H1 (cell line): ENCODE data around the gene NTN4.

Source experiments
- CTCF ChIP-seq, 3 experiments: IDR thresholded peaks; 1 replicate in 2 of 3; 2 replicates in 1 of 3; pipeline versions ENCODE4 v1.5.1 to v1.6.1; 2011; ENCODE audit warnings: low read length in 3 of 3, mild to moderate bottlenecking in 3 of 3, inconsistent platforms in 2 of 3, low read depth in 1 of 3, moderate library complexity in 1 of 3; ENCODE audit not compliant: insufficient read depth in 1 of 3; ENCODE audit errors: control extremely low read depth in 1 of 3
- EP300 ChIP-seq, 2 experiments: IDR thresholded peaks; 1 replicate in 1 of 2; 2 replicates in 1 of 2; pipeline ENCODE4 v1.6.1; 2011 to 2012; ENCODE audit warnings: low read depth in 2 of 2, low read length in 2 of 2, mild to moderate bottlenecking in 2 of 2, borderline replicate concordance in 1 of 2, inconsistent platforms in 1 of 2, moderate library complexity in 1 of 2
- POLR2A ChIP-seq, 2 experiments: IDR thresholded peaks; 1 replicate in 1 of 2; 2 replicates in 1 of 2; pipeline ENCODE4 v1.6.1; 2011; ENCODE audit warnings: low read depth in 2 of 2, low read length in 2 of 2, mild to moderate bottlenecking in 2 of 2; ENCODE audit errors: control extremely low read depth in 1 of 2
- RAD21 ChIP-seq, 2 experiments: IDR thresholded peaks in 1 of 2; conservative IDR thresholded peaks in 1 of 2; 2 replicates each; pipeline ENCODE4 v1.6.1; 2011; ENCODE audit warnings: low read depth in 2 of 2, low read length in 2 of 2, improper control_type of control experiment in 1 of 2, inconsistent platforms in 1 of 2, mild to moderate bottlenecking in 1 of 2, moderate library complexity in 1 of 2
- RXRA ChIP-seq: IDR thresholded peaks from 2 replicates; pipeline ENCODE4 v1.6.1; 2011; ENCODE audit warnings: low read depth, mild to moderate bottlenecking, low read length, moderate library complexity; ENCODE audit not compliant: insufficient read depth
- SP1 ChIP-seq: IDR thresholded peaks from 2 replicates; pipeline ENCODE4 v1.6.1; 2011; ENCODE audit warnings: low read depth, low read length
- SUZ12 ChIP-seq: fragments of 200-600 bp; sonication (generic); IDR thresholded peaks from 2 replicates; pipeline ENCODE4 v1.6.1; 2012; ENCODE audit warnings: mild to moderate bottlenecking, inconsistent platforms, low read length, moderate library complexity, mixed read lengths

- TF ChIP-seq EP300 (IDR thresholded peaks at IDR 0.05; ENCODE audit: borderline replicate concordance in 1 of 2, low read depth in 2 of 2, low read length in 2 of 2) (no peak), SP1 (no peak), POLR2A (IDR thresholded peaks at IDR 0.05; ENCODE audit: control extremely low read depth in 1 of 2, low read depth in 2 of 2, low read length in 2 of 2) (no peak), SUZ12 (no peak), CTCF (IDR thresholded peaks at IDR 0.05; ENCODE audit: control extremely low read depth in 1 of 3, insufficient read depth in 1 of 3, low read depth in 1 of 3, low read length in 3 of 3) (no peak), RAD21 (IDR thresholded peaks at IDR 0.05 in 1 of 2, conservative IDR thresholded peaks at IDR 0.05 in 1 of 2; ENCODE audit: low read depth in 2 of 2, low read length in 2 of 2) (no peak), RXRA (no peak)
These were observed 45.6 kb upstream of the NTN4 start for GRCh38 chr12:95836185-95836609.
